GM18858 (cell line): ENCODE data around the gene CLMN.
"Not testable (repeated sequence)": the region's sequence is repeated elsewhere in the genome, so short reads cannot be mapped to it uniquely, and the experiment has no call there.

Experiments used
- ATAC-seq: cut with Tn5 transposase; IDR thresholded peaks from one replicate; pipeline ENCODE4 v1.9.1; 2021; ENCODE audit not compliant: unreplicated experiment

CLMN gene

GRCh38 chr14:95289323-95290010, 30.2 kb downstream of the CLMN start:
- ATAC-seq = no peak

GRCh38 chr14:95288672-95289322, 30.9 kb downstream of the CLMN start:
- no peak for ATAC-seq

GRCh38 chr14:95287176-95287754, 32.4 kb downstream of the CLMN start:
- no peak for ATAC-seq

GRCh38 chr14:95286645-95287044, 33.1 kb downstream of the CLMN start:
- no peak for ATAC-seq

GRCh38 chr14:95285566-95285965, 34.1 kb downstream of the CLMN start:
- ATAC-seq = no peak

GRCh38 chr14:95283802-95284201, 35.9 kb downstream of the CLMN start:
- ATAC-seq = not testable (repeated sequence)

- ATAC-seq = not testable (repeated sequence)
Observed at GRCh38 chr14:95282986-95283380, 36.7 kb downstream of the CLMN start.

- ATAC-seq = no peak
Observed at GRCh38 chr14:95282354-95282985, 37.2 kb downstream of the CLMN start.

- no peak for ATAC-seq
Observed at GRCh38 chr14:95281560-95282176, 38.0 kb downstream of the CLMN start.

GRCh38 chr14:95275494-95275893, 44.2 kb downstream of the CLMN start:
- ATAC-seq = no peak

GRCh38 chr14:95274874-95275273, 44.8 kb downstream of the CLMN start:
- ATAC-seq = no peak

- ATAC-seq = no peak
Observed at GRCh38 chr14:95274279-95274678, 45.4 kb downstream of the CLMN start.

- ATAC-seq = no peak
Observed at GRCh38 chr14:95273001-95273978, 46.4 kb downstream of the CLMN start.

GRCh38 chr14:95272057-95272456, 47.7 kb downstream of the CLMN start:
- no peak for ATAC-seq

- no peak for ATAC-seq
Observed at GRCh38 chr14:95270203-95270602, 49.5 kb downstream of the CLMN start.

GRCh38 chr14:95269493-95269892, 50.2 kb downstream of the CLMN start:
- no peak for ATAC-seq

- no peak for ATAC-seq
Observed at GRCh38 chr14:95268350-95268749, 51.4 kb downstream of the CLMN start.

- no peak for ATAC-seq
Observed at GRCh38 chr14:95267306-95267705, 52.4 kb downstream of the CLMN start.

- peak; percentile 92 for ATAC-seq
Observed at GRCh38 chr14:95265106-95266094, 54.3 kb downstream of the CLMN start.
